Measurements from ENCODE around the gene ZNF555.

DNA sequence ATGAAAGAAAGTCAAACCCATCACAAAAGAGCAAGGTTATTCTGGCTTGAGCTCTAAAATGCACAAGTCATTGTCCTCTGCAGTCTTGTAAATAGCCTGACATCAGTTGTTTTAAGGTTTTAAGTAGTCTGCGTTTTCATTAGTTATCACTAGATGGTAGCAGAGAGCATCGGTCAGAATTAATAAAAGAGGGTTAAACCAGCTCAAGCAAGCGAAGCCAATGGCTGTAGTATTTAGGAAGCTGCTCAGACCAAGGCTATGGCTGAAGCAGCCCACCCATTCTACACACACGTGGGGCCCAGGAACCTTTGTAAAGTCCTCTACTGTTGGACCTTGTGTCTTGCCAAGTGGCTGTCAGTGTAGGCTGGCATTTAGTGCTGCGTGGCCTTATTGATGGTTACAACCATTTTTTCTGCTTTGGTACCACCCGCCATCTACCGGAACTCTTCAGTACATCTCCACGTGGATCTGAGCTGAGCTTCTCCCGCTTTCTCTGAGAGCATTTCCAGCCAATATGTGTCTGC, 46.2 kb downstream of the ZNF555 start:
- TF ChIP-seq CTCF (IDR thresholded peaks at IDR 0.05) (peak; percentile 66 to 74 (median 72)), POLR2A (IDR thresholded peaks at IDR 0.05; ENCODE audit: low read depth) (no peak), POLR2AphosphoS5 (IDR thresholded peaks at IDR 0.05) (peak in 1 of 2 donors; percentile 29)

Measured in esophagus muscularis mucosa (tissue), 3 donors.